ENCODE data around the gene IQCB1.

The IQCB1 gene

GRCh38 chr3:121740896-121741295 is 94.0 kb downstream of the IQCB1 start:
- DNase-seq: no peak

DNA sequence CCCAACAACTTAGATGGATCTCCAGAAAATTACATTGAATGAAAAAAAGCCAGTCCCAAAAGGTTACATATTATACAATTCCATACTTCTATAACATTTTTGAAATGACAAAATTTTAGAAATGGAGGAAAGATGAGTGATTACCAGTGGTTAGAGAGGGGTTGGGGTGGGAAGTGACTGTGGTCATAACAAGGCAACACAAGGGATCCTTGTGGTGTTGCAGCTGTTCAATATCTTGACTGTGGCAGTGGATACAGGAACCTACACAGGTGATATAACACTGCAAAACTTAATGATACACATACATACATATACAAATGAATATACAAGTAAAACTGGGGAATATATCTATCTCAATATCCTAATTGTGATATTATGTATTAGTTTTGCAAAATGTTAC is 95.0 kb downstream of the IQCB1 start:
- DNase-seq: no peak

GRCh38 chr3:121737644-121738043 is 97.2 kb downstream of the IQCB1 start:
- DNase-seq: no peak

GRCh38 chr3:121736112-121736511 is 98.7 kb downstream of the IQCB1 start:
- no peak for DNase-seq

DNA sequence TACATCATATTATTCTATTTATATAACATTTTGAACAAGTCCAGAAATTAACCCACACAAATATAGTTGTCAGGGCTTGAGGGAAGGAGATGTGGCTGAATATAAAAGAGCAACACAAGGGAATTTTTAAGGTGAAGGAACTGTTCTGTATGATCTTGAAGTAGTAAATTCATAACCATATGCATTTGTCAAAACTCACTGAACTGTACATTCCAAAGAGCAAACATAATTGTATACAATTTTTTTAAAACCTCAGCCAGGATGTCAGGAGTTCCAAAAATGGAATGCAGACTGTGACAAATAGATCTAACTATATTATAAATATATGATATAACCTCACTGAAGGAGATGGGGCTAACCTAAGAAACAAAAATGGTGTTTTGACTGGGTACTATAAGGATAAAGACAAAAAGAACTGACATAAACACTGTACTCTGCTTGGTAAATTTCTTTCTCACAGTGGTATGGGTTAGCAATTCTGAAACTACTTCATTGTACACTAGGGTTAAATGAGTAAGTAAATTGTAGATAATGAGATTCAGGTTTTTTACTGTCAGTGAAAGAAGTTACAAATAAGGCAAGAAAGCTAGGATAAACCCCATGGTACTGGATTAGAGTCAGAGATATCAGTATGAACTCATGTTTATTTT is 99.7 kb downstream of the IQCB1 start:
- no peak for DNase-seq

DNA sequence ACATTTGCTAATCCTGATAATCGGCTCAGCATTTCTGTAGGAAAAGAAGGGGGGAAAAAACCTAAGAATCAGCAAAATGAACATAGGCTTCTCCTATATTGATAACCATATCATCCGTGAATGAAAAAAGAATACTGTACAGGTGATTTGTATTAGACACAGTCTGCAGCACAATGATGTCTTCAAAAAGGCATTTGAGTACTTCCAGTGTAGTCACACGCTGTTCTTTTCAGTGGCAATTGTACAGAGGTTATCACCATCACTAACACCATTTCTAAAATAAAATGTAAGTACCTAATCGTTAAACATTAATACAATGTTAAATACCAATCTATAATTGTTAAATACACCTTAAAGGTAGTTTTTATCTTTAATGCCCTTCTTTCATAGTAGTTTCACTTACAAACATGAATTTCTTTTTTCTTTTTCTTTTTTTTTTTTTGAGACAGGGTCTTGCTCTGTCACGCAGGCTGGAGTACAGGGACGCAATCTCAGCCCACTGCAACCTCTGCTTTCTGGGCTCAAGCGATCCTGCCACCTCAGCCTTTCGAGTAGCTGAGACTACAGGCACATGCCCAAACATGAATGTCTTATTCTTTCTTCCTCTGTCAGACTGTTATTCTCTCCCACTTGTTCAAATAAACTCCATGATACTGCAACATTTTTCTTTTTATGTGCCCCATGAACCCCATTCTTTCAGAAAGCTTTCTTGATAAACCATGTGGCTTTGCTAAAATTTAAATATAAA is 103.7 kb downstream of the IQCB1 start:
- no peak for DNase-seq

- DNase-seq: no peak
Measured at GRCh38 chr3:121724130-121724529, 110.7 kb downstream of the IQCB1 start.

DNA sequence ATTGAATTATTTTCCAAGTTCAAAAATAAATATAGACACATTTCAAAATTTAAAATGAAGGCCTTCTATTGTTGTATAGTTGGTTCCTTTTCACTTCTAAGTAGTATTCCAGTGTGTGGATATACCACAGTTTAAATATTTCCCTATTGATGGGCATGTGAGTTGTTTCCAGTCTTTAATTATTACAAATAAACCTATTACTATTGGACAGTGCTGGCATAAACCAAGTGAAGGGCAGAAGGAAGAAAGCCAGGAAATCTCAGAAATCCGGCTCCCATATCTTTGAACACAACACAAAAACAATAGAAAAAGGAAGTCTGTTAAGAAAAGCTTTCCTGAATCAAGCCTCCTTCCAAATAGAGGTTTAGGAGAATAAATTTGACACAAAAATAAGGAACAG is 111.4 kb downstream of the IQCB1 start:
- no peak for DNase-seq

DNA sequence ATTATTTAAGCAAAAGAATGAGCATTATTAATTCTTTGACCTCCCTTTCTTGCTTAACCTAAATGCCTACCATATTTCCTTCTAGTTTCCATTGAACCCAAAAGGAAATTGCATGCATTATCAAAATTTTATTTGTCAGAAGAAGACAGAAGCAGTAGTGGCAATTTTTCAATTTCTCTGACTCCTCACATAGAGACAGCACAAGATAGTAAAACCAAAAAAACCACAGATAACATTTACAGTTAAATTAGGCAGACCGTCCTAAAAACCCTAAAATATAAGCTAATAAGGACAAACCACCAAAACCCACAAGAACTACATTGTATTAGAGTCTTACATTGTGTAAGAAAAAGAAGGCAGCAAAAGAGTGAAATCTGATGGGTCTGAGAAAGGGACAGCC is 112.4 kb downstream of the IQCB1 start:
- DNase-seq: no peak

DNA sequence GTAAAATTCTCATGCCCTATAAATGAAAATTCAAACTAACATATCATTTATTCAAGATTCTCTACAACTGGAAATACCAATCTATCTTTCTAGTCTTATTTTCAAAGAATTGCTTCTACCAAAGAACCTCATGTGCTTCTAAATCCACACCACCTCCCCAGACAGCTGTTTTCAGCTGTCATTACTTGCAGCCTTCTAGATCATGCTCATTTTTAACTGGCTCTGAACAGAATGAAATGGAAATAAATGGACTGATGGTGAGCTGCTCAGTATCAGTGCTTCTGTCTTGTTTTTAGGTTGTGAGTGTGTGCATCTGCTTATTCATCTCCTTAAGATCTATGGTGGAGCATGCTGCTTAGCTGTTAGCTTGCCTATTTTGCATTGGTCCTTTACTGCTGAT is 114.7 kb downstream of the IQCB1 start:
- no peak for DNase-seq
